ENCODE data around the gene BCL7A. TPM values are rescaled to one million over a fixed set of nuclear protein-coding genes. Genes with fewer than 3 reads are reported as not detected.

Gene BCL7A
- total and polyA plus RNA-seq, 2 of the 8 experiments (the other 6 are each of a cell fraction or from before 2014, with no cell fraction given), result 11.9 to 12.7 TPM

- no peak for TF ChIP-seq POLR2A (IDR thresholded peaks at IDR 0.05; ENCODE audit: control extremely low read depth in 1 of 2, low read depth in 2 of 2, low read length in 2 of 2)
- TF ChIP-seq CTBP2 (IDR thresholded peaks at IDR 0.05; ENCODE audit: borderline replicate concordance, insufficient read depth, insufficient read length, low read length), result no peak
- no peak for TF ChIP-seq RXRA (IDR thresholded peaks at IDR 0.05; ENCODE audit: insufficient read depth, low read depth, low read length)
- no peak for TF ChIP-seq ATF3 (IDR thresholded peaks at IDR 0.05; ENCODE audit: insufficient read depth, low read depth, low read length)
- no peak for TF ChIP-seq SIN3A (conservative IDR thresholded peaks at IDR 0.05 in 1 of 2, IDR thresholded peaks at IDR 0.05 in 1 of 2; ENCODE audit: low read depth in 1 of 2, low read length in 2 of 2)
- no peak for TF ChIP-seq FOSL1 (IDR thresholded peaks at IDR 0.05; ENCODE audit: insufficient read depth, low read depth, low read length)
Observed at GRCh38 chr12:122073815-122074214, 52.1 kb downstream of the BCL7A start (continued).
